NB4 (cell line): ENCODE results near the gene MARCHF5.

ENCODE experiments used
- MYC ChIP-seq: IDR thresholded peaks from 2 replicates; pipeline ENCODE4 v1.6.1; 2011; ENCODE audit warnings: low read depth, low read length
- POLR2A ChIP-seq: IDR thresholded peaks from 2 replicates; pipeline ENCODE4 v1.6.1; 2011; ENCODE audit warnings: mild to moderate bottlenecking; ENCODE audit not compliant: insufficient read length; ENCODE audit errors: extremely low read depth
- TF ChIP-seq, protein P1 (sequence below): IDR thresholded peaks from one replicate; pipeline ENCODE4 v1.5.1; 2012; ENCODE audit warnings: low read depth, low read length
- TF ChIP-seq, protein P2 (sequence below): IDR thresholded peaks from 2 replicates; pipeline ENCODE4 v1.6.1; 2011; ENCODE audit warnings: low read depth, low read length

DNA sequence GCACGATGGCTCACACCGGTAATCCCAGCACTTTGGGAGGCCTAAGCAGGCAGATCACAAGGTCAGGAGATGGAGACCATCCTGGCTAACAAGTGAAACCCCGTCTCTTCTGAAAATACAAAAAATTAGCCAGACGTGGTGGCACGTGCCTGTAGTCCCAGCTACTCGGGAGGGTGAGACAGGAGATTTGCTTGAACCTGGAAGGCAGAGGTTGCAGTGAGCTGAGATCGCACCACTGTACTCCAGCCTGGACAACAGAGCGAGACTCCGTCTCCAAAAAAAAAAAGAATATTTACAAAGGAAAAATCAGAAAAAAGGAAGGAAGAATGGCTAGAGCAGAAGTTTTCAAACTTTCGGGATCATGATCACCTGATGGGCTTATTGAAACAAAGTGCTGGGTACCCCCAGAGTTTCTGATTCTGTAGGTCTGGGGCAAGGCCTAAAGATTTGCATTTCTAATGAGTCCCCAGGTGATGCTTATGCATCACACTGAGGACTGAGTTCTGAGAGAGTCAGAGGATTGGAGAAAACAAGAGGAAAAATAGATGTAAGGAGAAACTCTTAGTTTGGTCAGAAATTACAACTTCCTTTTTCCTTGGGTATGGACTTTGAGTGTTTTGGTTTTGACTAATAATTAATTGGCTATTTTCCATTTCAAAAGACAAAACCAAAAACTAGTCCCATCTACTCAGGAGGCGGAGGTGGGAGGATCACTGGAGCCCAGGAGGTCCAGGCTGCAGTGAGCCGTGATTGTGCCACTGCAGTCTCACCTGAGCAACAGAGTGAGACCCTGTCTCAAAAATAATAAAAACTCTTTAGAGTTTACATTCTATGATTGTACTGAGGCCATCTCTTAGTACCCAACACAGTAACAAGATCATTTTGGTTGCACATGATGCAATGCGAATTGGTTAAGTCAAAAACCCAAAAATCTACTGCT, 14.4 kb downstream of the MARCHF5 start:
- TF ChIP-seq, protein P1, sequence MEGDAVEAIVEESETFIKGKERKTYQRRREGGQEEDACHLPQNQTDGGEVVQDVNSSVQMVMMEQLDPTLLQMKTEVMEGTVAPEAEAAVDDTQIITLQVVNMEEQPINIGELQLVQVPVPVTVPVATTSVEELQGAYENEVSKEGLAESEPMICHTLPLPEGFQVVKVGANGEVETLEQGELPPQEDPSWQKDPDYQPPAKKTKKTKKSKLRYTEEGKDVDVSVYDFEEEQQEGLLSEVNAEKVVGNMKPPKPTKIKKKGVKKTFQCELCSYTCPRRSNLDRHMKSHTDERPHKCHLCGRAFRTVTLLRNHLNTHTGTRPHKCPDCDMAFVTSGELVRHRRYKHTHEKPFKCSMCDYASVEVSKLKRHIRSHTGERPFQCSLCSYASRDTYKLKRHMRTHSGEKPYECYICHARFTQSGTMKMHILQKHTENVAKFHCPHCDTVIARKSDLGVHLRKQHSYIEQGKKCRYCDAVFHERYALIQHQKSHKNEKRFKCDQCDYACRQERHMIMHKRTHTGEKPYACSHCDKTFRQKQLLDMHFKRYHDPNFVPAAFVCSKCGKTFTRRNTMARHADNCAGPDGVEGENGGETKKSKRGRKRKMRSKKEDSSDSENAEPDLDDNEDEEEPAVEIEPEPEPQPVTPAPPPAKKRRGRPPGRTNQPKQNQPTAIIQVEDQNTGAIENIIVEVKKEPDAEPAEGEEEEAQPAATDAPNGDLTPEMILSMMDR, result no peak
- TF ChIP-seq POLR2A, result no peak
- no peak for TF ChIP-seq MYC
- TF ChIP-seq, protein P2, sequence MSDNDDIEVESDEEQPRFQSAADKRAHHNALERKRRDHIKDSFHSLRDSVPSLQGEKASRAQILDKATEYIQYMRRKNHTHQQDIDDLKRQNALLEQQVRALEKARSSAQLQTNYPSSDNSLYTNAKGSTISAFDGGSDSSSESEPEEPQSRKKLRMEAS, result no peak
